Esophagus muscularis mucosa (tissue), 4 donors: ENCODE measurements around the gene SMPD3.

Experiments used
- CTCF ChIP-seq, 3 experiments: fragments of 200-600 bp in 2 of 3; fragments of 450-650 bp in 1 of 3; sonication (generic) in 2 of 3; IDR thresholded peaks; one replicate each; pipeline ENCODE4 v1.5.1; 2017 to 2019; ENCODE audit warnings: antibody characterized with exemption in 3 of 3, mild to moderate bottlenecking in 2 of 3, moderate library complexity in 1 of 3
- EP300 ChIP-seq: sonication (generic); formaldehyde crosslinking; IDR thresholded peaks from one replicate; pipeline ENCODE4 v1.6.1; 2017; ENCODE audit warnings: antibody characterized with exemption
- POLR2A ChIP-seq: fragments of 450-650 bp; IDR thresholded peaks from one replicate; pipeline ENCODE4 v1.6.1; 2017; ENCODE audit warnings: antibody characterized with exemption, moderate library complexity, mild to moderate bottlenecking, low read depth
- POLR2AphosphoS5 ChIP-seq, 2 donors: sonication (generic); formaldehyde crosslinking; IDR thresholded peaks; one replicate each; pipeline ENCODE4 v1.6.1; 2017; ENCODE audit warnings: antibody characterized with exemption in 2 of 2

DNA sequence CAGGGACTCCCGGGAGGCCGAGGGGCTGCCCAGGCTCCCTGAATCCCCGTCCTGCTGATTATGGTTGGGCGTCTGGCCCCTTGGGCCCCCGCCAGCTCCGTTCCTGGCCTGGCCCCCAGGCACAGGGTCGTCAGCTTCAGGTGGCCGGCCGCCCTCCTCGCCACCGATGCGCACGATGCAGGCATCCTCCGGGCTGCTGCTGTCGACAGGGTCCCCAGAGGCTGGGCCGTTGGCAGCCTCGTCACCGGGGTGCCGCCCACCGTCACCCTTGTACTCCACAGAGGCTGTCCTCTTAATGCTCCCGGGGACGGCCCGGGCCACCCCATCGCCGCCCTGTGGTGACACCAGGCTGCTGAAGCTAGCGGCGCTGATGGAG lies 77.0 kb downstream of the SMPD3 start:
- TF ChIP-seq POLR2A: no peak
- no peak for TF ChIP-seq CTCF (IDR thresholded peaks at IDR 0.05)
- no peak for TF ChIP-seq POLR2AphosphoS5 (IDR thresholded peaks at IDR 0.05)
- no peak for TF ChIP-seq EP300
